Sigmoid colon (tissue), 7 donors: ENCODE results near the gene TNC. TPM values are rescaled to one million over a fixed set of nuclear protein-coding genes. Genes with fewer than 3 reads are reported as not detected.
A peak's percentile ranks its signal among the peaks of the same experiment; 100 is the strongest.

Experiments
- DNase-seq: peaks from one replicate; pipeline ENCODE4 v3.0.0-alpha.2; 2019
- H3K27ac ChIP-seq, 4 donors: fragments of 200-600 bp; sonication (generic); one replicate each; pipeline ENCODE4 v1.5.1; 2016 to 2019; ENCODE audit warnings: mild to moderate bottlenecking in 1 of 4
- H3K27me3 ChIP-seq, 3 donors: fragments of 200-600 bp; sonication (generic); one replicate each; pipeline ENCODE4 v1.5.1; 2019; ENCODE audit warnings: mild to moderate bottlenecking in 1 of 3
- H3K36me3 ChIP-seq, 4 donors: fragments of 200-600 bp; sonication (generic); one replicate each; pipeline ENCODE4 v1.5.1; 2016 to 2019
- H3K4me1 ChIP-seq, 4 donors: fragments of 200-600 bp; sonication (generic); one replicate each; pipeline ENCODE4 v1.5.1; 2017 to 2019
- H3K4me3 ChIP-seq, 4 donors: fragments of 200-600 bp; sonication (generic); one replicate each; pipeline ENCODE4 v1.5.1; 2017 to 2019; ENCODE audit warnings: mild to moderate bottlenecking in 2 of 4, moderate library complexity in 1 of 4
- H3K9me3 ChIP-seq, 4 donors: fragments of 200-600 bp in 3 of 4; sonication (generic) in 3 of 4; one replicate each; pipeline versions ENCODE4 v1.5.1 to v1.6.1; 2013 to 2019
- EP300 ChIP-seq, 4 donors: sonication (generic); formaldehyde crosslinking; IDR thresholded peaks; one replicate each; pipeline ENCODE4 v1.6.1; 2017; ENCODE audit warnings: antibody characterized with exemption in 4 of 4
- POLR2A ChIP-seq, 2 donors: fragments of 450-650 bp; IDR thresholded peaks; one replicate each; pipeline ENCODE4 v1.6.1; 2016; ENCODE audit warnings: antibody characterized with exemption in 2 of 2, mild to moderate bottlenecking in 2 of 2, moderate library complexity in 2 of 2
- POLR2AphosphoS5 ChIP-seq, 4 donors: sonication (generic); formaldehyde crosslinking; IDR thresholded peaks; one replicate each; pipeline ENCODE4 v1.6.1; 2017; ENCODE audit warnings: antibody characterized with exemption in 4 of 4
- WGBS, 2 donors: extraction: QIAGEN DNeasy Blood & Tissue Kit; methylation state at CpG; one replicate each; pipeline ENCODE4 v1.1.7; 2013; 5-methylcytosine and 5-hydroxymethylcytosine counted together
- intact Hi-C: fragments of 100-400 bp; cut with DNase I; formaldehyde crosslinking; loops from one replicate; pipeline ENCODE4 v1.15.1; 2023
- polyA plus RNA-seq, 3 donors: library from polyadenylated mRNA; stranded (reverse); fragments of 200-250 nt; gene quantifications; one replicate each; pipeline ENCODE4 v1.2.3, GENCODE V29; 2013
- total RNA-seq, 4 donors: library from RNA; depleted of rRNA; stranded (reverse); fragments of >200 nt; gene quantifications; one replicate each; pipeline ENCODE4 v1.1.0, GENCODE V29; 2016
- TF ChIP-seq, protein P1 (sequence below), 4 experiments: fragments of 450-650 bp in 3 of 4; fragments of 200-600 bp in 1 of 4; IDR thresholded peaks; one replicate each; pipeline ENCODE4 v1.5.1; 2016 to 2019; ENCODE audit warnings: antibody characterized with exemption in 4 of 4, mild to moderate bottlenecking in 3 of 4, moderate library complexity in 2 of 4
- donor health status: healthy with polysubstance abuse.
- donor health status: Bipolar disorder and iron deficiency.
- donor health status: healthy.

The TNC gene
- total and polyA plus RNA-seq, 7 donors, result 0.69 to 742 (median 127) TPM

DNA sequence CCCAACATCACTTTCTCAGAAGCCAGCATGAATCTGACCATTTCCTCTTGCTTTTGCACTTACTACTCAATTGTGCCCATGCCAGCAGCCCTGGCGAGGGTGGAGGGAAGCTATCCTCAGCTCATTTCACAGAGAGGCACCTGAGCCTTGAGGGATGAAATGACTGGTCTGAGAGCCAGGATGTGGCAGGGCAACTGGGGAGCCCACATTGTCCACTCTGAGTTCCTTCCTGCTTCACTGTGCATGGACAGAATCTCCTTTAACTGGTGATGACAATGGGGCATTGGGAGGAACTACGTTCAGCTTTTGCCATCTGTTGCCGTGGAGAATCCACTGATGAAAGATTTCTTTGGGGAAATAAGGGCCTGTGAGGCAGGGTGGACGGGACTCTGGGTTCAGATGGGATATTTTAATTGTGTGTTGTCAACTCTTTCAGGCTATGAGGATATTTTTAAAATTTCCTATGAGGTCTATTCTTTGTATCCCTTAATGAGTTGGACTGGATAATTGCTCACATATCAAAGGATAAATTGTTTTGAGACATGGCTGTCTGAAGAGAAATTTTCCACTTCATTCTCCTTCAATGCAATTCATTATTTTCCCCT is 78.3 kb downstream of the TNC start:
- Histone ChIP-seq H3K4me3 (no peak overlapping the region), H3K27me3 (no peaks in the 10 kb centered on the region), H3K27ac (peak overlapping the region; percentile 61 to 91 (median 83)), H3K36me3 (peaks cover 6 to 59% (median 24%) of the 10 kb centered on the region in 4 donors), H3K4me1 (peaks cover 0 to 98% (median 87%) of the 10 kb centered on the region in 4 donors), H3K9me3 (no peaks in the 10 kb centered on the region)
- no peak for DNase-seq
- intact Hi-C loops, result loop anchor here (1.0 to 5.0 kb wide), 4 partner anchors 67 to 168 kb away; partner anchors contain the start of gene TNC
- TF ChIP-seq, protein P1, sequence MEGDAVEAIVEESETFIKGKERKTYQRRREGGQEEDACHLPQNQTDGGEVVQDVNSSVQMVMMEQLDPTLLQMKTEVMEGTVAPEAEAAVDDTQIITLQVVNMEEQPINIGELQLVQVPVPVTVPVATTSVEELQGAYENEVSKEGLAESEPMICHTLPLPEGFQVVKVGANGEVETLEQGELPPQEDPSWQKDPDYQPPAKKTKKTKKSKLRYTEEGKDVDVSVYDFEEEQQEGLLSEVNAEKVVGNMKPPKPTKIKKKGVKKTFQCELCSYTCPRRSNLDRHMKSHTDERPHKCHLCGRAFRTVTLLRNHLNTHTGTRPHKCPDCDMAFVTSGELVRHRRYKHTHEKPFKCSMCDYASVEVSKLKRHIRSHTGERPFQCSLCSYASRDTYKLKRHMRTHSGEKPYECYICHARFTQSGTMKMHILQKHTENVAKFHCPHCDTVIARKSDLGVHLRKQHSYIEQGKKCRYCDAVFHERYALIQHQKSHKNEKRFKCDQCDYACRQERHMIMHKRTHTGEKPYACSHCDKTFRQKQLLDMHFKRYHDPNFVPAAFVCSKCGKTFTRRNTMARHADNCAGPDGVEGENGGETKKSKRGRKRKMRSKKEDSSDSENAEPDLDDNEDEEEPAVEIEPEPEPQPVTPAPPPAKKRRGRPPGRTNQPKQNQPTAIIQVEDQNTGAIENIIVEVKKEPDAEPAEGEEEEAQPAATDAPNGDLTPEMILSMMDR (IDR thresholded peaks at IDR 0.05), result no peak
- TF ChIP-seq POLR2AphosphoS5 (IDR thresholded peaks at IDR 0.05), result peak in 1 of 4 donors; percentile 7
- 82 to 89% methylated on average over 4 of the region's 4 CpGs for WGBS, 2 donors

DNA sequence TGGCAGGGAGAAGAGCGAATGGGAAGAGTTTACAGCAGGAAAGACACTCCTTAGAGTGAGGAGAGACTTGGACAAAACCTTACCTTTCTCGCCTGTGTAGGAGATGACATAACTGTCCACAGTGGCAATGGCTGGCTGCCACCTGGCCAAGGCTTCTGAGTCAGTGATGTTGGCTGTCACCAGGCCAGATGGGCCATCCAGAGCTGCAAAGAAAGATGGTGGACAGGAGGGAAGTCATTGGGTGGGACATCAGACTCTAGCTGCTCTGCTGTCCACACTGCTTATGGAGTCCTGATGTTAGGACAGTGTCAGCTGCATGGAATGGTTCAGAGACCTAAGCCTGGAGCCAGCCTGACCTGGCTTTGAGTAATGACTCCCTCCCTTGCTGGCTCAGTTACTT is 79.8 kb downstream of the TNC start:
- no peaks in the 10 kb centered on the region for H3K27me3 ChIP-seq
- intact Hi-C loops, result loop anchor here (5.0 kb wide), 3 partner anchors 79 to 169 kb away; partner anchors contain the start of gene TNC
- H3K27ac ChIP-seq, result peak overlapping the region; percentile 61 to 91 (median 83)
- peaks cover 0 to 98% (median 79%) of the 10 kb centered on the region in 4 donors for H3K4me1 ChIP-seq
- TF ChIP-seq POLR2AphosphoS5 (IDR thresholded peaks at IDR 0.05), result peak in 2 of 4 donors; percentile 33 to 35
- no peak for TF ChIP-seq POLR2A (IDR thresholded peaks at IDR 0.05)
- H3K36me3 ChIP-seq, result peaks cover 6 to 73% (median 29%) of the 10 kb centered on the region in 4 donors
- no peak overlapping the region for H3K4me3 ChIP-seq
- DNase-seq, result peak; percentile 87
- H3K9me3 ChIP-seq, result no peaks in the 10 kb centered on the region
- WGBS, 2 donors, result 87 to 93% methylated on average over 2 of the region's 2 CpGs

DNA sequence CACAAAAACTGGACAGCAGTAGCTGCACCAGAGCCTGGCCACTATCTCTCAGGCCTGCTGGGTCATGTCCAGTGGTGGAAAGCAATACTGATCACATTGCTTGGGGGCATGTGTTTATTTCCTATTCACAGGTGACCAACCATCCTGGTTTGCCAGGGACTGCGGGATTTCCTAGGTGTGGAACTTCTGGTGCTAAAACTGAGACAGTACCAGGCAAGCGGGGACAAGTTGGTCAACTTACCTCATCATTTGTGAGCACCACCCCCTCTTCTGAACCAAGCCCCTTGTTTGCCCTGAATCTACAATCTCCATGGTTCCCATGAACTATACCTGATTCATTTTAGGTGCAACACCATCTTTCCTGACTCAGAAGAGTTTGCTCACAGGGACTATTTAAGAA is 81.3 kb downstream of the TNC start:
- Histone ChIP-seq H3K27me3 (no peaks in the 10 kb centered on the region), H3K36me3 (peaks cover 6 to 74% (median 35%) of the 10 kb centered on the region in 4 donors), H3K9me3 (no peaks in the 10 kb centered on the region), H3K4me3 (no peak overlapping the region), H3K4me1 (peaks cover 0 to 96% (median 78%) of the 10 kb centered on the region in 4 donors), H3K27ac (peak overlapping the region; percentile 61 to 91 (median 83))
- DNase-seq, result no peak
- intact Hi-C loops, result loop anchor here (5.0 kb wide), 3 partner anchors 81 to 171 kb away; partner anchors contain the start of gene TNC
- TF ChIP-seq POLR2AphosphoS5 (IDR thresholded peaks at IDR 0.05) (no peak), POLR2A (IDR thresholded peaks at IDR 0.05) (no peak), EP300 (IDR thresholded peaks at IDR 0.05) (no peak)
- TF ChIP-seq, protein P1 (IDR thresholded peaks at IDR 0.05), result no peak
- WGBS, 2 donors, result 91 to 93% methylated on average over 2 of the region's 2 CpGs

DNA sequence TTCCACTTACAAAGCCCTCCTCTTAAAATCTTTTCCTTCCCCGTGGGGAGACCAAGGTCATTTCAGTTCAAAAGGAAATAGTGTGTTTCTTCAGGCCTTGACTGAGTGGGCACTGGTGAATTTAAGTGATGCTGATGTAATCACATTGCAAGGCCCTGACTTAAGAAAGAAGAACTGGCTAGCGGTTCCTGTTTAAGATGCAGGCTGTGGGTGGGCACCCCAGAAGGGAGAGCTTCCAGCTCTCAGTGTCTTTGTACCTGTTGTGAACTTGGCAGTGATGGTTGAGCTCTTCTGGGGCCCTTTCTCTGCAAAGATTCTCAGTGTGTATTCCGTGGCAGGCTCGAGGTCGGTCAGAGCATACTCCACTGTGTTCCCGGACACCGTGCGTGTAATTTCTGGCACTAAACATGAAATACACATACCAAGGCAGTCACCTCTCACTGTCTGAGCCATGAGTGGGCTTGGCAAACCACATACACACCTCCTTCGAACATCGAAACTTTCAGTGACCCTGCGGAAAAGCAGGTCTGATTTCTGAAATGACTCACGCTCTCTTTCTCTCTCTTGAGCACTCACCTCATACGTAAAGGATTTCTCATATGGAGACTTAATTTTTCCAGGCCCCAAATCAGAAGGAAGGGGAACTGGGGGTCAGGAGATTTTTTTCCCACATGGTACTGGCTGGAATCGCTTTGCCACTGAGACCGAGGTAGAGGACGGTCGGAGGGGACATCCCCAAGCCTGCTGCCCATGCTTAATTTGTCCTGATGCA is 81.9 kb downstream of the TNC start:
- Histone ChIP-seq H3K4me1 (peaks cover 0 to 89% (median 75%) of the 10 kb centered on the region in 4 donors), H3K36me3 (peaks cover 11 to 74% (median 36%) of the 10 kb centered on the region in 4 donors), H3K9me3 (no peaks in the 10 kb centered on the region), H3K4me3 (no peak overlapping the region), H3K27me3 (no peaks in the 10 kb centered on the region), H3K27ac (peak overlapping the region; percentile 61 to 91 (median 83))
- intact Hi-C loops, result loop anchor here (5.0 kb wide), 3 partner anchors 81 to 171 kb away; partner anchors contain the start of gene TNC
- WGBS, 2 donors, result 75 to 83% methylated on average over 17 of the region's 17 CpGs
- DNase-seq, result no peak
- TF ChIP-seq EP300 (IDR thresholded peaks at IDR 0.05) (peak in 2 of 4 donors; percentile 6 to 15), POLR2AphosphoS5 (IDR thresholded peaks at IDR 0.05) (peak in 3 of 4 donors; percentile 23 to 55 (median 42))
- TF ChIP-seq, protein P1 (IDR thresholded peaks at IDR 0.05), result no peak

DNA sequence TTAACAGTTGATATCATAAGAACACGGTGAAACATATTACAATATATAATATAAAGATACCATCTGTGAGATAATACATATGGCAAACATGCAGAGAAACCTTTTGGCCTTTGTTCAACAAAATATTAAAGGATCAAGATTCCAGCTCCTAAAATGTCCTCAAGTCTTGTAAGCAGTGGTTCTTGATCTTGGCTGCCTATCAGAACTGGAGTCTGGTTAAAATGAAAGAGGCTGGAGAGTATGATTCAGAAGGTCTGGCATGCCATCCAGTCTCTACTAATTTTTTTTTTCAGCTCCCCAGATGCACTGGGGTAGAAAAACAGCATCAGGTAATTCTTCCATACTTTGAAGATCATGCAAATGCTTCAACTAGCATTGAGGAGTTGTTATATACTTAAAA is 83.2 kb downstream of the TNC start:
- WGBS, 2 donors, result 74 to 88% methylated on average over 1 of the region's 1 CpG
- no peaks in the 10 kb centered on the region for H3K9me3 ChIP-seq
- intact Hi-C loops, result loop anchor here (5.0 kb wide), 3 partner anchors 82 to 172 kb away; partner anchors contain the start of gene TNC
- H3K4me3 ChIP-seq, result no peak overlapping the region
- no peak for DNase-seq
- peaks cover 17 to 74% (median 37%) of the 10 kb centered on the region in 4 donors for H3K36me3 ChIP-seq
- TF ChIP-seq POLR2AphosphoS5 (IDR thresholded peaks at IDR 0.05), result peak in 3 of 4 donors; percentile 57 to 73 (median 71)
- TF ChIP-seq EP300 (IDR thresholded peaks at IDR 0.05), result peak in 1 of 4 donors; percentile 30
- TF ChIP-seq, protein P1 (IDR thresholded peaks at IDR 0.05), result no peak
- no peak for TF ChIP-seq POLR2A (IDR thresholded peaks at IDR 0.05)
- peaks cover 0 to 77% (median 63%) of the 10 kb centered on the region in 4 donors for H3K4me1 ChIP-seq
- no peaks in the 10 kb centered on the region for H3K27me3 ChIP-seq
- H3K27ac ChIP-seq, result peak overlapping the region; percentile 61 to 91 (median 83)
